NK-92 (cell line): ENCODE measurements around the gene SECISBP2L.

Experiments used
- DNase-seq: peaks from one replicate; lab custom pipeline; 2025; ENCODE audit not compliant: unreplicated experiment; lab: John Stamatoyannopoulos, UW

Gene SECISBP2L

DNA sequence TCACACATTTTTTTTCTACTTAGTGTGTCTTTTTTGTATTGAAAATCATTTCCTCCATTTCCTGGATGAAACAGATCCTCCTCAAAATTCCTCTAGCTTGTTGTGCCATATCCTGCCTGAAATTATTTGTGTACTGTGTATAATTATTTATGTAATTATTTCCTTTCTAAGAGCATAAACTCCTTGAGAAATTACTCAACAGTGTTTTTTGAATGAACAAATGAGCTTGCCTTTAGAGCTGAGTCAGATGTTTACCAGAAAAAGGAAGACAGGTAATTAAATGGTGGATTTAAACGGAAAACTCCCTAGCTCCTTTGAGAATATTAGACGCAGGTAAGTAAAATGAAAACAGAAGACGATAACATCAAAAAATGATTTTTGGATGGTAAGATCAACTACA lies 13.2 kb upstream of the SECISBP2L start:
- DNase-seq, result no peak

DNA sequence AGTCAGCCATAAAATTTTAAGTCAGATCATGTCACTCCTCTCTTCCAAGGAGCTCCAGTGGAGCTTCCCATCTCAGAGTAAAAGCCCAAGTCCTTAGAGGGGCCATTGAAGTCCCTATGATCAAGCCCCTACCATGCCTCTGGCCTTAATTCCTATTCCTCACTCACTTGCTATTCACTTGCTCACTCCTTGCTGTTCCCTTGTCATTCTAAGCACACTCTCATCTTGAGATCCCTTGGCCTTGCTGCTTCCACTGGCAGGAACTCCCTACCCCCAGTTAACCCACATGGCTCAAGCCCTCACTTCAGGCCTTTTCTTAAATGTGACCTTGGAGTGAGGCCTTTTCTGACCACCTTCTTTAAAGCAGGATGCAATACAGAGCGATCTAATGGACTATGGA lies 12.3 kb upstream of the SECISBP2L start:
- DNase-seq, result no peak

DNA sequence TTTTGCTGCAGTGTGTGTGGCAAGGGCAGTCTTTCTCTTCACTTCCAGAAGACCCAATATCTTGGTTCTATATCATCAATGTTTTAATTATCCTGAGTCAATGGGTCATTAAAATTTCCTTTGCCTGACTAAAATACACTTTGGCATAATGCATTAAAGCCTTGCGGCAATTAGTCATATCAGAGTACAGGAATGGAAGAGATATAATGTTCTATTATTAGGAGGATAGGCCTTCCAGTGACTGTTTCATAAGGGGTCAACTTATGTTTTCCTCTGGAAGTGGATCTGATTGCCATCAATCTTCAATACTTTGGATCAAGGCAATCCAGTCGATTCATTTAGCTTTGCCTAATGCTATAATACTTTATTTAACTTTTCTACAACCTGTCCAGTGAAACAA lies 9.4 kb upstream of the SECISBP2L start:
- no peak for DNase-seq

DNA sequence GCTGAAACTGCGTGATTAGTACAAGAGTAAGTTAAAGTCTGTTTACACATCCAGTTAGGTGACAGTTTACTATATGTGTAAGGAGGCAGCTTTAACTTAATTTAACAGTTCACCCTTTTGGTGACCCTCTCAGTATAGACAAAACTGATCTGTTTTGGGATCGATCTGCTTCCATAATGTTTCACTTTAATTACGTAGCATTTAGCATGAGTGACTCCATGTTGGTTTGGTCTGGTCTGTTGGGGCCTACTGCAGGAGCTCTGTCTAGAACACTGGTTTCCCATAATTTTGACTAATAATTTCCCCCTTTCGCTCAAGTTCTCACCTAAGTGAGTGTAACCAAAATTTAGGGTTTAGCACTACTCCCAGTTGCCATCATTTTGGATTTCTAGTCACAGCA lies 6.4 kb upstream of the SECISBP2L start:
- DNase-seq, result no peak

DNA sequence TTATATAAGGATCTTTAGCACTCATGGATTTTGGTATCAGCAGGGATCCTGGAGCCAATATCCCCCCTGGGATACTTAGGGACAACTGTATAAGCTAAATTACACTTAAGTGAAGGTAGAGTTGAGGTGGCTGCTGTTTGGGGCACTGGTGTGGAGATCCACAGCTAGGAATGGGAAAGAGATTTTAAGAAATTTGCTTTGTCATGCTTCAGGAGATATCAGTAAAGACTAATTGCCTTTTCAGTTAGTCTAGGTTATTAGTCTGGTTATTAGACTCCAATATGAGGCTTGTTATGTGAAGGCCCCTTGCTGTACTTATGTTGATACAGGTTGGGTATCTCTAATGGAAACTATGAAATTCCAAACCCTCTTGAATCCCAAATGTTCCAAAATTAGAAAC lies 1.2 kb upstream of the SECISBP2L start:
- DNase-seq, result no peak

DNA sequence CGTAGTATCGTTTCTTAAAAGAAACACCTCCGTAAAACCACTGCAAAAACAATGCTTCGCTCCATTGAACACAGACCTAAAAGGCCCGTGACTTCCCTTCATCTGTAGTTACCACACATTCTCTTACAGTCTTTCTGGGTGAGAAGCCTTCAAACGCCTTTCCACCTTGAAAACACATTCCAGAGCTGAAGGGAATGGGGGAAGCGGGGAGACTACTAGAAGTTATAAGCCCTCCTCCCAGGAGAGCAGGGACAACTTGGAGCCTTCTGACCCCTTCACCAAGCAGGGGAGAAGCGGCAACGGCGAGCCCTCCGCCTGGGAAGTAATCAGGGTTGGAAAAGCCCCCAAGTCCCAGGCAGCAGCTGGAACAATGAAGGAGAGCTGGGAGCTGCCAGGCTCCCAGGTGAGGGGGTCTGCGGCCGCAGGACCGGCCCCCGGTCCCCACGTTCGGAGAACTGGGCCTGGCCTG lies 461 bp downstream of the SECISBP2L start:
- DNase-seq, result no peak

DNA sequence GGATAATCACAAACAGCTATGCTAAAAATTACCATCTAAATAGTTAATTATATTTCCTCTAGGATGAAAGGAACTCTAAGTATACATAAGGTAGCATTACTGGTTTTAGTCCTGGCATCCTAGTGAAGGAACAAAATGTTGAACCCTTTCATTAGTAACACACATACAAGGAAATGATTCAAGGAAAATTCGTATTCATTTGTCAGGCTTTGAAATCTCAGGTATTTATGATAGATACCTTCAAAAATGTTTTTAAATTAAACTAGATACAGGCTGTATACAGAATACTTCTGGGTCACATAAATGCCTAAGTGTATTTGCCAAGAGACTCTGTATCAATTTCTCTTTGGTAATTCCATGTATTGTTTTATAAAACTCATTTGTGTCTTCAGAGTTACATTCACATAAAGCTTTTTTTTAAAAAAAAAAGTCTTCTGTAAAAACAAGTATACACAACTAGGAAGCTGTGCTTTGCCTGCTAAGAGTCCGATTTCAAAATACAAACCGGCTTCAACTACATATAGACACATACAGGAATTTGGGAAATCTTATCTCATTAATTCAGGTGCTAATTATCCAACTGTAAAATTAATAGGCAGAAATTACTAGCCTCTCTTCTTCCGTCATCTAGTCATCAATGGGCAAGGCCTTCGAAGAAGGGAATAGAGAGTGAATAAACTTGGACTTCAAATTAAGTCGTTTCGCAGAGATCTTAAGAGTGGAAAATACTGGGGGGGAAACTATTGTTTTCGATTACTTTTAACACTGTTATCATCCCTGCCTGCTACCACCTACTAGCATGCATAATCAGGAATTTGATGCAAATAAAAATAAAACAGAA lies 1.3 kb downstream of the SECISBP2L start:
- no peak for DNase-seq

DNA sequence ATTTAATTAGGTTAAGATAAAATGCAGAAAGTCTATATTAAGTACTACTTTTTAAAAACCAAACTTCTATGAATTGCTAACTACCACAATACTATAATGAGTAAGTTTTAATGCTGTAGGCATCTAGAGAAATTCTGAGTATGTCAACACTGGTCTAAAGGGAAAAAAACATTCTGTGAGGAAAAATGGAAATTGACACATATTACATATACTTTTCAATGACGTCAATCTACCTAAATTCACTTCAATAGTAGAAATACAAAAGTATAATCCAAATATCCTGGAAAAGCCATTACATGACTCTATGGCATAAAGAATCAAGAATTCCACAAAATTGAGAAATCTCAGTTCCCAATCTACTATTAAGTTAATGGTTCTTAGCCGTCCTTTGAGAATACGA lies 2.2 kb downstream of the SECISBP2L start:
- no peak for DNase-seq

DNA sequence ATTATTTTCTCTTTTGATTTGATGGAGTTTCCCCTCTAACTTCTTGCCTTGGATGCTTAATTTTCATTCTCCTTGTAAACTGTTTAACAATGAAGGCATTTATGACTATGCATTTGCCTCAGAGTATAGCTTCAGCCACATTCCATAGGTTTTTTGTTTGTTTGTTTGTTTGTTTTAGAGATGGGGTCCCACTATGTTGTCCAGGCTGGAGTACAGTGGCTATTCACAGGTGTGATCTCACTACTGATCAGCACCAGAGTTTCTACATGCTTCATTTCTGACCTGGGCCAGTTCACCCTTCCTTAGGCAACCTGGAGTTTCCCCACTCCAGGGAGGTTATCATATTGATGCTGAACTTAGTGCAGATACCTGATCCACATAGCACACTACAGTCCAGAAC lies 4.1 kb downstream of the SECISBP2L start:
- DNase-seq, result no peak

DNA sequence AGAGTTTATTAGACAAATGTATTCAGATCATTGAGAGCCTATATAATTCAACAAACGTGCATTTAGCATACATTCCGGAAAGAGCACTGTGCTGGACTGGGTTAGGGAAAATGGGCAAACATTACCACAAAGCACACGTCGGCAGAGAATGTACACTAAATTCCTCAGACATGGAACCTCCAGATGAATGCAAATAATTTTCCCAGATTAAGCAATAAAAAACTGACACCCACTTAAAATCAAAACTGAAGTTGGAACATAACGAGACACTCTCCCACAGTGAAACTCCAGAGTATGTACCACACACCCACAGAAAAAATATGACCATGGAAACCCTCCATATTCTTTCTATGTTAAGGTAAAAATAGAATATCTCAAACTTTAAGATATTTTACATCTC lies 4.8 kb downstream of the SECISBP2L start:
- DNase-seq, result no peak

DNA sequence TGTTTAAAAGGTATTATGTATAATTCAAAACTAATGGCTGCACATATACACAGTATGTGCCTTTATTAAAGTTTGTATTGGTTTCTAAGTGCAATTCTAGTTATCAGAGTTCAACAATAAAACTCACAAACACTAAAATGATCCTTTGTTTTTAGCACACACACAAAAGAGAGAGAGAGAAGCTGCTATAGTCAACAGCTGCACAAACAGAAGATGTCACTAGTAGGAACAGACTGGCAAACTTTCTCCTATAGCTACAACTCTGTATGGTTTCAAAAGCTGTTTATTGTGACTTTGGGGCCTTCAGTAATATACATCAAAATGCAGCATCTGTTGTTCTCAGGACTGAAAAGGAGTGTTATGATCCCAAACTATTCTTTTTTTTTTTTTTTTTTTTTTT lies 6.1 kb downstream of the SECISBP2L start:
- DNase-seq, result no peak

DNA sequence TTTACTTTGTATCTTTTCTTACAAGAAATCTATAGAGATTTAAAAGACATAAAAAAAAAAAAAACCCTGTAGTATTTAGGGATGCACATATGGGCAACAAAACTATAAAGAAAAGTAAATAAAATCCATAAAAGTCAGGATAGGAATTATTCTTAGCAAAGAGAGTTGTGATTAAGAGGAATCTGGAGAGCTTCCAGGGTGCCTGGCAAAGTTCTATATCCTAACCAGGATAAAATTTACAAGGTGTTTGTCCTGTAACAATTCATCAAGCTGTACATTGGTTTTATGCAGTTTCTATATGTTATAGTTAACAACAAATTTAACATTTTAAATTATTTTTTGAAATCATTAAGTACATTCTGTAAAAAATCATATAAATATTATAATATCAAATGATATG lies 7.9 kb downstream of the SECISBP2L start:
- DNase-seq, result no peak

DNA sequence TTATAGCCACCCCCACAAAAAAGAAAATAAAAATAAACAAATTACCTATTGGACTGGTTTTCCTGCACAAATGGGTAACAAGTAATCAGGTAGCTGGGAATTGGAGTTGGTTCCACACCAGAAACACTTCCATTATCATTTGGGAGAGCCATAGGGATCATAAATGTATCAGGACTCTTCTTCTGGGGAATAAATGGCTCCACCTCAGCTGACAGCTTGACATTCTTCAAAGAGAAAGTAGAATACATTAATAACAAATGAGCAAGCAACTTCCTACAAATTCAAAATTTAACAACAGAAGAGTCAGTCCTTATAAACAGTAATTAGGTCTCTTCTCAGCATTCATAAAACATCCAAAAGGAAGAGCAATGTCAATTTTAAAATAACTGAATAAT lies 8.7 kb downstream of the SECISBP2L start:
- no peak for DNase-seq

DNA sequence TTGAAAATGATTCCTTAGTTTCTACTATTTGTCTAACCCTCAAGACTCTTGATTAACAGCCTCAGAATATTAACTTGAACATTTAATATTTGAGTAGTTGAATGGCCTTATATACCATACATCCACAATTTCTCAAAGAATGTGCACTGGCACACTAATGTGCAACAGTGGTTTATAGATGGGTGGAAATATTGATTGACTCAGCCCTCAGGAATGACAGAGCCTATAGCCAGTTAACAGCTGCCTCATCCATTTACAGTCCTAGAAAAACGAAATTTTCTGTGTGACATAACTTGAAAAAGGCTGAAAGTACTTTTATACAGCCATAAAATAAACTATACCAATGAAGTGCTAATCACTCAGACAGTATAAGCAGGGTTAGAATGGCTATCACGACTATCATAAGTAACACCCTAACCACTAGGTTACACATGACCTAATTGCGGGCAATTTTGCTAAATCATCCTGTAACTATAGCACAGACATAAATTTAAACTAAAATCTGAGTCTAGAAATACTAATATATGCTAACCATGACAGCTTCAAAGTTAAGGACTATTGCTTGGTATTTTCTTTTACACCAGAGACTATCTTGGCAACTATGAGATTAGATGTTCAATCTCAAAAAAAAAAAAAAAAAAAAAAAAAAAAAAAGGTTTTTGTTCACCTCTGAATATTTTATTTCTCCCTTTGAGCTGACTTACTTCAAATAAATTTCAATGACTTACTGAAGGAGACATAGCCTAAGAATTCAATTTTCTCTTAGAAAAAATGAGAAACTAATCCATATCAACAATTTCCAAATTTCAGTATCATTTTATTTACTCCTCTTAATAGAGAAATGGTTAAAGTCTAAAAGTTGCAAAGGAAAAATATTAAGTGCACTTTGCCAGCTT lies 9.3 kb downstream of the SECISBP2L start:
- no peak for DNase-seq

DNA sequence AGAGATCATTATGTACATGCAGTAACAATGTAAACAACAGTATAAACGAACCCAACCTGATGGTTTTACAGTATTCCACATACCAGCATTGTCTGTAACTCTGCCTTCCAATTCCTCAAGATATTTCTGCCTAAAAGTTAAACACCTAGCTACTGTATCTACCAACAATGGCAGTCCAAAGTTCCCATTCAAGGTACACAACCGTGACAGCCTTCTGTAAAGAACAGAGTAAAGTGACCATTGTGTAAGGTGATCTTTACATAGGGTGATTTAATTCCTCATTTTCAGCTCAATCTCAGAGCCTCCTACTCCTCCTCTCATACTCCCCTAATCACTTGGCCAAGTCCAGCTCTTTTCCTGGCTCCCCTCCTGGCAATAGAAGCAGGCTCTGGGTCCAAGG lies 10.4 kb downstream of the SECISBP2L start:
- DNase-seq, result no peak

DNA sequence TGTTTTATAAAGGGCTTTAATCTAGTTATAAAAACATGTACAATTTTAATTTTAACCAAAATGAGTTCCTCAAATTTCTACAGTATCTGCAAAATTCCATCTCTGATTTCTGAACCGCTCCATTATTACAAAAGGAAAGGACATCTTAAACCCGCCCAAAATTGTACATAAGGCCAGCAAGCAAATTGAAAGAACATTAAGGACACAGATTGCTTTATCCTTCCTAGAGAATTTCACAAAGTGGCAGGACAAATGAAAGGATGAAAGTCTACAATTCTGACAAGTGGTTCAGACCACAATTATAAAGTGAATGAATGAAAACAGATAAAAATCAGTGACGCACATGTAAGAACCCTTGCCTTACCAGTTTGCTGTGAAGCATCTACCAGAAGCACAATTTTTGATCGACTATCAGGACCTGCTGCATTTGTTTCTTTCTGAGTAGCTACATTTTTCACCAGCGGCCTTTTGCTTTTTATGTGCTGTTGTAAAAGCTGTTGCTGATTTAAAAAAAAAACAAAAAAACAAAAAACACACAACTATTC lies 13.6 kb downstream of the SECISBP2L start:
- no peak for DNase-seq

DNA sequence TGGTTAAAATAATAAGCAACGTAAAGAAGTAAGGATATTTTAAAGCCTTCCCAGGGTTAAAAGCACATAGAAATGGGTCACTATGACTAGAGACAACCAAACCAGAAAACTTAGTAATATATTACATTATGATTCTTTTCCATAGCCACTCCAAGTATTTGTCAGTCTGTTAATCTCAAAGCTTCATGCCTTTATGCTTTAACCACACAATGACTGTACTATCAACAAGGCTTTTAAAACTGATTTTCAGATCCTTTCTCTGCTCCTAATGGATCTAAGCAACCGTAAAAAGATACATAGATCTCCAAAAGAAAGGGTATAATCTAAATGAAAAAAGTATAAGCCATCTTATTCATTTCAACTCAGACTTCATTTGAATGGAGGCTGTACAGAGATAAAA lies 14.4 kb downstream of the SECISBP2L start:
- DNase-seq, result no peak

DNA sequence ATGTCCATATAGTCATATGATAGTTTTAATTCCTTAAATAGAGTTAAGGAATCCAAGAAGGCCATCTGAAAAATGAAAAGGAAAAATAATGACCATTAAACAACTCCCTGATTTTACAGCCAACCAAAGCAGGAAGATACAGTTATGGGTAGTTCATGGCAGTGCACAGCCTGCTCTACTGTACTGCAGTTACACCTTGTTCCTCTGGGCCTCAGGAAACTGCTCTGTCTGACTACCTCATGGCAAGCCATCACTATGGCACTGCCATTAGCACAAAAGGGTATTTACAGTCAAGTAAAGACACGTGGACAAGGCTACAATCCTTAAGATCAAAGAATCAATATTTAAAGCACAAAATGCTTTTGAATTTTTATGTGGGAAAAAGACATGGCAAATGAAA lies 19.5 kb downstream of the SECISBP2L start:
- no peak for DNase-seq

DNA sequence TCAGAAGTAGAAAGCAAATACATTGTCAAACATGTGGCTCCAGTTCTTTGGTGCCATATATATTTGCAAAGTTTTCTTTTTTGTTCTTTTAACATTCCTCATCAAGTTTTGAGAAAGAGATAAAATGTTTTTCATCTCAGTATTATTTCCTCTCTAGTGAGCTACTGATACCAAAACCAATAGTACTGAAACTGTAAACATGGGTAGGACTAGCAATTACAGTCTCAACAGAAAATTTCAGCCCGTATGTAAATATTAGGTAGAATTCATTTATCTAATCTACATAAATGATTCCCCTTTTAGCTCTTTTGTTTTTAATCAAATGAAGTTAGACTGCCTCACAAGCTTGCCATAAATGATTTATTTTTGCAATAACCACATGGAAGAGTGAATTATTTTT lies 21.4 kb downstream of the SECISBP2L start:
- DNase-seq, result no peak

DNA sequence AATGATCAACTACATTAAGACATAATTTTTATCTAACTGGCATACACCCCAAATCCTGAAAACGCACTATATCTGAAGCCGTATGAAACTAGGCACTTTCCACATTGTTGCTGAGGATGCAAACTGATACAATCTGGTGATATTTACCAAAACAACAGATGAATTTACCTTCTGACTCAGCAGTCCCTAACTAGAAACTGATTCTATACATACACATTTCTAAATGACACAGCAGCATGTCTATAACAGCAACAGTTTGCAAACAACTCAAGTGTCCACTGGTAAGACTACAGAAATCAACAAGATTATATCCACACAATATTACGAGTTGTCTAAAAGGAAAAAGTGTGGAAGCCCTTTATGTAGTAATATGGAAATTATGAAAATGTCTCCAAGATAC lies 22.9 kb downstream of the SECISBP2L start:
- no peak for DNase-seq

DNA sequence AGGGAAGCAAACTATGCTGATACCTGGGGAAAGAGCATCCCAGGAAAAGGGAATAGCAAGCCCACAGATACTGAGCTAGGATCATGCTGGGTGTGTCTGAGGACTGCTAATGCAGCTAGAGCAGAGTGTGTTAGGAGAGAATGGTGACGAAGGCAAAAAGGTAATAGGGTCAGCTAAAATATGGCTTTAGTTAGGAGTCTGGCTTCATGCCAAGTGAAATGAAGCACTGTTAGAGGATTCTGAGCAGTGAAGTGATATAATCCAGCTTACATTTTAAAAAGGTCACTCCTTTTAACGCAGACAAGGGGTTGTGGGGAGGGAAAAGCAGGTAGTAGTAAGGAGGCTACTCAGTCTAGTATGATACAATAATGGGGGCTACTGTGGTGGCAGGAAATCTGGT lies 30.4 kb downstream of the SECISBP2L start:
- no peak for DNase-seq

DNA sequence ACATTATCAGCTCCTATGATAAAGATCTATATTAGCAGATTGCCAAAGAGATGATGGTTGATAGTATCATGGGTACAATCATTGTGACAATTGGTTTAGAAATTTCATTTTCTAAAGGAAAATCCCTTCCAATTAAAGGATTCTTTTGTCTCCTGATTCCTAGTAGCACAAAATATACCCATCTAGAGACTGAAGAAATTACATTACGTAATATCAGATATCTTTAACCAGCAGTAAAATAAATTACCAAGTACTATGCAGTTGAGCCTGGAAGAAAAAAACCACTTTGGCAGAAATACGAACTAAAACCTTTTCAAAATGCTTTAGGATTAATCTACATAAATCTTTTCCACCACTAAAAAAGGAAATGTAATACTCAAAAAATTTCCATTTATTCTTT lies 46.9 kb downstream of the SECISBP2L start:
- DNase-seq, result no peak
